Large intestine (tissue), 1 donor: ENCODE results near the gene CARM1. TPM values are rescaled to one million over a fixed set of nuclear protein-coding genes. Genes with fewer than 3 reads are reported as not detected.

Experiments used
- polyA plus RNA-seq: library from polyadenylated mRNA; unstranded; fragments of 120-200 nt; gene quantifications from one replicate; pipeline ENCODE4 v1.2.1, GENCODE V29; 2013

The CARM1 gene
- polyA plus RNA-seq, 1 donor = 44.6 TPM

Other genes starting within 250 kb of the CARM1 start
- 30.0 TPM for gene SLC44A2, start 246.0 kb upstream of the CARM1 start, polyA plus RNA-seq
- gene ILF3, start 217.2 kb upstream of the CARM1 start, polyA plus RNA-seq = 199 TPM
- 49.2 TPM for gene QTRT1, start 170.1 kb upstream of the CARM1 start, polyA plus RNA-seq
- 131 TPM for gene DNM2, start 153.5 kb upstream of the CARM1 start, polyA plus RNA-seq
- 29.3 TPM for gene TMED1, start 35.3 kb upstream of the CARM1 start, polyA plus RNA-seq
- 2.7 TPM for gene C19orf38, start 23.1 kb upstream of the CARM1 start, polyA plus RNA-seq
- 48.6 TPM for gene YIPF2, start 57.1 kb downstream of the CARM1 start, polyA plus RNA-seq
- 21.4 TPM for gene TIMM29, start 57.3 kb downstream of the CARM1 start, polyA plus RNA-seq
- 91.1 TPM for gene SMARCA4, start 89.5 kb downstream of the CARM1 start, polyA plus RNA-seq
- gene LDLR, start 217.9 kb downstream of the CARM1 start, polyA plus RNA-seq = 35.8 TPM